Hepatocyte (in vitro differentiated cells): ENCODE measurements around the gene GAD1. TPM values are rescaled to one million over a fixed set of nuclear protein-coding genes. Genes with fewer than 3 reads are reported as not detected.

Source experiments
- DNase-seq: peaks from one replicate; pipeline ENCODE4 v3.0.0-alpha.2; 2016; ENCODE audit warnings: low spot score
- H2AFZ ChIP-seq: fragments of 200-600 bp; sonication (generic); 2 replicates; pipeline ENCODE4 v1.6.0; 2016; ENCODE audit warnings: antibody characterized with exemption, mild to moderate bottlenecking
- H3K27ac ChIP-seq: fragments of 200-600 bp; sonication (generic); 2 replicates; pipeline ENCODE4 v1.5.1; 2016; ENCODE audit warnings: mild to moderate bottlenecking
- H3K27me3 ChIP-seq: fragments of 200-600 bp; sonication (generic); 2 replicates; pipeline ENCODE4 v1.6.1; 2016
- H3K36me3 ChIP-seq: fragments of 200-600 bp; sonication (generic); replicated peaks from 2 replicates; pipeline ENCODE4 v1.5.1; 2016; ENCODE audit warnings: low read depth; ENCODE audit not compliant: insufficient read depth
- H3K4me1 ChIP-seq: fragments of 200-600 bp; sonication (generic); 2 replicates; pipeline ENCODE4 v1.5.1; 2016; ENCODE audit warnings: mild to moderate bottlenecking, moderate library complexity; ENCODE audit not compliant: insufficient read depth
- H3K4me2 ChIP-seq: fragments of 200-600 bp; sonication (generic); 2 replicates; pipeline ENCODE4 v1.6.0; 2016
- H3K4me3 ChIP-seq: fragments of 200-600 bp; sonication (generic); 2 replicates; pipeline ENCODE4 v1.5.1; 2016; ENCODE audit warnings: mild to moderate bottlenecking
- H3K79me2 ChIP-seq: fragments of 200-600 bp; sonication (generic); 2 replicates; pipeline ENCODE4 v1.6.0; 2017; ENCODE audit warnings: mild to moderate bottlenecking
- H3K9me2 ChIP-seq: fragments of 200-600 bp; sonication (generic); replicated peaks from 2 replicates; pipeline ENCODE4 v1.6.0; 2017; ENCODE audit warnings: mild to moderate bottlenecking; ENCODE audit not compliant: insufficient read depth
- H3K9me3 ChIP-seq: fragments of 200-600 bp; sonication (generic); 2 replicates; pipeline ENCODE4 v1.5.1; 2016; ENCODE audit warnings: low read depth, mild to moderate bottlenecking
- H4K20me1 ChIP-seq: fragments of 200-600 bp; sonication (generic); 2 replicates; pipeline ENCODE4 v1.6.0; 2016; ENCODE audit warnings: mild to moderate bottlenecking; ENCODE audit not compliant: insufficient read depth, poor library complexity, severe bottlenecking
- CTCF ChIP-seq: fragments of 200-600 bp; sonication (generic); IDR thresholded peaks from 2 replicates; pipeline ENCODE4 v1.5.1; 2016; ENCODE audit warnings: antibody characterized with exemption, mild to moderate bottlenecking; ENCODE audit not compliant: poor library complexity
- EZH2 ChIP-seq: fragments of 200-600 bp; sonication (generic); IDR thresholded peaks from 2 replicates; pipeline ENCODE4 v1.6.1; 2016; ENCODE audit warnings: antibody characterized with exemption, mild to moderate bottlenecking, borderline replicate concordance
- EZH2phosphoT487 ChIP-seq: fragments of 200-600 bp; sonication (generic); IDR thresholded peaks from one replicate; pipeline ENCODE4 v1.6.1; 2018; ENCODE audit warnings: antibody characterized with exemption, mild to moderate bottlenecking, low read depth, moderate library complexity; ENCODE audit not compliant: unreplicated experiment, severe bottlenecking
- WGBS: methylation state at CpG from one replicate; pipeline ENCODE4 v1.1.6; 2016; ENCODE audit warnings: low lambda C conversion rate; ENCODE audit errors: missing lambda C conversion rate; 5-methylcytosine and 5-hydroxymethylcytosine counted together
- polyA plus RNA-seq: library from polyadenylated mRNA; unstranded; fragments of >200 nt; fragmentation: Nextera tagmentation; extraction: Ambion mirVana; gene quantifications from 2 replicates; pipeline ENCODE4 v1.2.1, GENCODE V29; 2016
- total RNA-seq: library from RNA; depleted of rRNA; stranded (reverse); fragments of >200 nt; gene quantifications from 2 replicates; pipeline ENCODE4 v1.2.3, GENCODE V29; 2014

GAD1 gene
- total and polyA plus RNA-seq, 2 experiments from 2014 or later: 0.50 to 1.1 TPM

DNA sequence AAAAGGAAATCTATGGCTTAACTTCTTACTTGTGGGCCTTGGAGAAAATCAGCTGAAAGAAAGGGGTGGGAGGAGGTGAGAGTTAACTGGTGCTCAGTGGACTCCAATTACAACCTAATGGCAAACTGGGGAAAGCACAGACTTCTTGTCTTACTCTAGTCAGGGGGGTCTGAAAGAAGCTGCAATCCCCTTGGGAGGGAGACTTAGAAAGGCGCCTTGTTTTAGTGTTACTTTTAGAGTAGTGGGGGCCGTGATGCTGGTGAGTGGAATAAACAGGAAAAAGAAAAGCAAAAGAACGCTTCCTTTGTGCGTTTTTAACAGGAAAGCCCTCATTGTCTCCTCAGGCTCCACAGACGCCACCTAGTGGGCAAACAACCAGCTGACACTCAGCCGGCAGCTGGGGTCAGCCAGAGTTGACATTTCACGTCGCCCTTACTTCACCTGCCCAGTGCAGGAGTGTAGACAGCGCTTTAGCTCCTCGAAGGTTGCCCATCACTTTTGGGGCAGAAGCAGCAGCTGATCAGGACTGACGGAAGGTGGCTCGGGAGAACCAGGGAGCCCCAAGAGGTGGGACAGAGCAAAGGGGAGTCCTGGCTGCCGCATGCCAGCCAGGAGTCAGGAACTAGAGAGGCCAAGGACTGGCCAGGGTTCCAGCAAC lies 56.5 kb downstream of the GAD1 start:
- H3K4me2 ChIP-seq: peak overlapping the region; percentile 74
- H3K9me2 ChIP-seq: no peaks in the 10 kb centered on the region
- no peak overlapping the region for H3K4me3 ChIP-seq
- no peaks in the 10 kb centered on the region for H3K79me2 ChIP-seq
- peak overlapping the region; percentile 82 for H2AFZ ChIP-seq
- no peak overlapping the region for H3K27ac ChIP-seq
- no peaks in the 10 kb centered on the region for H3K36me3 ChIP-seq
- H3K4me1 ChIP-seq: no peaks in the 10 kb centered on the region
- H4K20me1 ChIP-seq: no peaks in the 10 kb centered on the region
- no peaks in the 10 kb centered on the region for H3K9me3 ChIP-seq
- no peak for TF ChIP-seq EZH2
- TF ChIP-seq CTCF: peak; percentile 91
- H3K27me3 ChIP-seq: no peaks in the 10 kb centered on the region
- DNase-seq: peak; percentile 86
- 18% methylated on average over 13 of the region's 13 CpGs for WGBS

DNA sequence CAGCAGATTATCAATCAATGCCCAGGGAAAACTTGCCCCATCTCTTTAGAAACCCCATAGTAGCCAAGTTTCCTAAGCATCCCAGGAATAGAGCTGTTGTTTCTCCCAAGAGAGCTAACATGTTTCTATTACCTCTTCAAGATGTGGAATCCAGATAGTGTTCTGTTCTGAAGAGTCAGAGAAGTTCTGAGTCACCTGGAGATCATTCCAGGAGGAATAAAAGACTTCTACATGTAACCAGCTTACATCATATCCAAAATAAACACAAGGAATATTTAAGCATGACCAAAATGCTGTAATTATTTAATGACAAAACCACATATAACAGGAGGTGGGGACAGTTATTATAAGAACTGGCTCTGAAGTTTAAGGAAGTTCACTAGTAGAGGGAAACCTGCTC lies 61.4 kb downstream of the GAD1 start:
- DNase-seq: no peak
- H3K4me1 ChIP-seq: no peaks in the 10 kb centered on the region
- TF ChIP-seq CTCF (no peak), EZH2phosphoT487 (no peak), EZH2 (no peak)
- H3K4me2 ChIP-seq: no peak overlapping the region
- no peaks in the 10 kb centered on the region for H3K9me3 ChIP-seq
- H3K9me2 ChIP-seq: no peaks in the 10 kb centered on the region
- H3K79me2 ChIP-seq: no peaks in the 10 kb centered on the region
- H3K4me3 ChIP-seq: no peak overlapping the region
- no peaks in the 10 kb centered on the region for H3K27me3 ChIP-seq
- H3K36me3 ChIP-seq: no peaks in the 10 kb centered on the region
- no peak overlapping the region for H2AFZ ChIP-seq
- no peak overlapping the region for H3K27ac ChIP-seq
- H4K20me1 ChIP-seq: no peaks in the 10 kb centered on the region

GRCh38 chr2:170878505-170878904 lies 61.8 kb downstream of the GAD1 start:
- Histone ChIP-seq H4K20me1 (no peaks in the 10 kb centered on the region), H3K27me3 (no peaks in the 10 kb centered on the region), H3K4me2 (no peak overlapping the region), H3K4me1 (no peaks in the 10 kb centered on the region), H3K79me2 (no peaks in the 10 kb centered on the region), H3K4me3 (no peak overlapping the region), H2AFZ (no peak overlapping the region), H3K9me3 (no peaks in the 10 kb centered on the region), H3K27ac (no peak overlapping the region), H3K36me3 (no peaks in the 10 kb centered on the region), H3K9me2 (no peaks in the 10 kb centered on the region)
- WGBS: 80% methylated on average over 1 of the region's 1 CpG
- TF ChIP-seq EZH2phosphoT487 (no peak), EZH2 (no peak), CTCF (no peak)
- DNase-seq: no peak

GRCh38 chr2:170881840-170882239 lies 65.2 kb downstream of the GAD1 start:
- Histone ChIP-seq H3K27ac (no peak overlapping the region), H2AFZ (no peak overlapping the region), H3K4me2 (no peak overlapping the region), H3K79me2 (no peaks in the 10 kb centered on the region), H3K27me3 (no peaks in the 10 kb centered on the region), H4K20me1 (no peaks in the 10 kb centered on the region), H3K9me2 (no peaks in the 10 kb centered on the region), H3K4me3 (no peak overlapping the region), H3K36me3 (no peaks in the 10 kb centered on the region), H3K9me3 (no peaks in the 10 kb centered on the region), H3K4me1 (no peaks in the 10 kb centered on the region)
- TF ChIP-seq EZH2phosphoT487 (no peak), EZH2 (no peak), CTCF (no peak)
- DNase-seq: no peak
- WGBS: 69% methylated on average over 3 of the region's 3 CpGs
